NCI-H1105 (cell line): Measurements from ENCODE around the gene TTC39A.
"Not testable (repeated sequence)": the region's sequence is repeated elsewhere in the genome, so short reads cannot be mapped to it uniquely, and the experiment has no call there.

Experiments used
- DNase-seq: peaks from one replicate; lab custom pipeline; 2025; lab: John Stamatoyannopoulos, UW

TTC39A gene

GRCh38 chr1:51266791-51267190 lies 63.6 kb downstream of the TTC39A start:
- DNase-seq, result no peak

GRCh38 chr1:51266181-51266580 lies 64.2 kb downstream of the TTC39A start:
- no peak for DNase-seq

GRCh38 chr1:51265618-51266017 lies 64.7 kb downstream of the TTC39A start:
- DNase-seq, result no peak

GRCh38 chr1:51264451-51264850 lies 65.9 kb downstream of the TTC39A start:
- no peak for DNase-seq

- no peak for DNase-seq
Observed at GRCh38 chr1:51263147-51263877, 67.0 kb downstream of the TTC39A start.

DNA sequence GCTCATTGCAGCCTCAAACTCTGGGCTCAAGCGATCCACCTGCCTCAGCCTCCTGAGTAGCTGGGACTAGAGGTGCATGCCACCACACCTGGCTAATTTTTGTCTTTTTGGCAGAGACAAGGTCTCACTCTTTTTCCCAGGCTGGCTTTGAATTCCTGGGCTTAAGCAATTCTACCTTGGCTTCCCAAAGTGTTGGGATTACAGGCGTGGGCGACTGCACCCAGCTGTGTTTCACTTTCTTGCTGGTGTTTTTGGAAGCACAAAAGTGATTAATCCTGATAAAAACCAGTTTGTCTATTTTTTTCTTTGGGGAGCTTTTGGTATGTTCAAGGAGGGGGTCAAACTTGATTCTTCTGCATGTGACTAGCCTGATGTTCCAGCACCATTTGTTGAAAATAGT lies 75.0 kb downstream of the TTC39A start:
- DNase-seq, result no peak

DNA sequence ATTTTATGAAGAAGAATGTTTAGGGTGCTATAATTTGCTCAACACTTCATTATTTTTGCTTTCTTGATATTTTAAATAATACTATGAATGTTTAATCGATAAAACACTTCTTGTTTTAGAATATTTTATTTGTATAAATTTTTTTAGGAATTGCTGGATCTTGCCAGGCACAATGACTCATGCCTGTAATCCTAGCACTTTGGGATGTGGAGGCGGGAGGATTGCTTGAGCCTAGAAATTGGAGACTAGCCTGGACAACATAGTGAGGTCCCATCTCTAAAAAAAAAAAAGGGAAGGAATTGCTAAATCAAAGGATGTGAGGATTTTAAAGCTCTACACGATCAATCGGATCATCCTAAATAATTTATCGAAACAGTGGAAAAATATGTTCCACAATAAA lies 76.7 kb downstream of the TTC39A start:
- DNase-seq, result no peak

DNA sequence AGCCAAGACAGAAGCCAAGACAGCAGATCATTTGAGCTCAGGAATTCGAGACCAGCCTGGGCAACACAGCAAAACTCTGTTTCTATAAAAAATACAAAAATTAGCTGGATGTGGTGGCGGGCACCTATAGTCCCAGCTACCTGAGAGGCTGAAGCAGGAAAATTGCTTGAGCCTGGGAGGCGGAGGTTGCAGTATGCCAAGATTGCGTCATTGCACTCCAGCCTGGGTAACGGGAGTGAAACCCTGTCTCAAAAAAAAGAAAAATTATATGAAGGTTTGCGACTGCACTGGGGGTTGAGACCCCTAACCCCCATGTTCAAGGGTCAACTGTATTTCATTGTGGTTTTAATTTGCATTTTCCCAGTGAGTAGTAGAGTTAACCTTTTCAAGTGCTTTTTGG lies 78.0 kb downstream of the TTC39A start:
- no peak for DNase-seq

DNA sequence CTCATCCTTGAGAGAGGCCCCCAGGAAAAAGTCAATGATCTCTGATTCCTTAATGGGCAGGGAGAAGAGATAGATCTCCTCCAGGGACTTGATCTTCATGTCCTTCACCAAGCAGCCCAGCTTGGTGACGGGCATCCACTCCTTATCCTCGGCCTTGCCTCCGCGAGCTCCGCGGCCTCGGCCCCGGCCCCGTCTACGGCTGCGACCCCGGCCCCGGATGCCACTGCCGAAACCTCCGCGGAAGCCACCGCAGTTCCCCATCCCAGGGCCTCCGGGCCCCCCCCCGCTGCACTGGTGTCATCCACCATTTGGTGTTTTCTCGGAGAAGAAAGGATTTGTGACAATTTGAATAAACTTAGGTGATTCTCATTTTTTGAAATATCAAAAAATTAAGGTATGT lies 79.2 kb downstream of the TTC39A start:
- not testable (repeated sequence) for DNase-seq

GRCh38 chr1:51250729-51251128 lies 79.6 kb downstream of the TTC39A start:
- not testable (repeated sequence) for DNase-seq

GRCh38 chr1:51249445-51249844 lies 80.9 kb downstream of the TTC39A start:
- DNase-seq, result no peak

DNA sequence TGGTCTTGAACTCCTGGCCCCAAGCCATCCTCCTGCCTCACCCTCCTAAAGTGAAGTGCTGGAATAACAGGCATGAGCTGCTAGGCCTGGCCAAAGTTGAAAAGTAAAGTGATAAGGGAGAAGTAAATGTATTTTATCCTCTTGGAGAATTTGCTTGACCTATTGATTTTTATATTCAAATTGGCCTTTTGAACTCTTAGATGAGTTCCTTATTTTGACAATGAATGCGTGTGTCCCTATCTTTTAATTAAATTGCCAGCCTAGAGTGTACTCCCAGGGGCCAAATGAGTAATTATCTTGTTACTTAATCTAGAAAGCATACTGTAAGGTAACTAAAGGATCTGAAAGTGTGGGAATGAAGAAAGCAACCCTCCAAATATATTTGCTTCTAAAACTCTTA lies 82.9 kb downstream of the TTC39A start:
- DNase-seq, result no peak

DNA sequence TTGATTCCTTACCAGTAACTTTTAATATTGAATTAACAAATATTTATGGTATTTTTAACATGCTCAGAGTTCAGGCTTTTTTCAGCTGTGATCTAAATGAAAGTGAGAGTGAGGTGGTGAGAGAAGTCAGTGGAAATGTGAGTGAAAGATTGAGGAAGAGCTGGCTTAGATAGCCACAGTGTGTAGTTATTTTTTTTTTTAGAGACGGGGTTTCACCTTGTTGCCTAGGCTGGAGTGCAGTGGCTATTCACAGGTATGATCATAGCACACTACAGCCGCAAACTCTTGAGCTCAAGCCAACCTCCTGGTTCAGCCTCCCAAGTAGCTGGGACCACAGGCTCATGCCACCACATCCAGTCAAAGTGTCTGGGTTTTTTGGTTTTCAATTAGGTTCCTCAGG lies 83.3 kb downstream of the TTC39A start:
- DNase-seq, result no peak

GRCh38 chr1:51242546-51242945 lies 87.8 kb downstream of the TTC39A start:
- DNase-seq, result no peak

DNA sequence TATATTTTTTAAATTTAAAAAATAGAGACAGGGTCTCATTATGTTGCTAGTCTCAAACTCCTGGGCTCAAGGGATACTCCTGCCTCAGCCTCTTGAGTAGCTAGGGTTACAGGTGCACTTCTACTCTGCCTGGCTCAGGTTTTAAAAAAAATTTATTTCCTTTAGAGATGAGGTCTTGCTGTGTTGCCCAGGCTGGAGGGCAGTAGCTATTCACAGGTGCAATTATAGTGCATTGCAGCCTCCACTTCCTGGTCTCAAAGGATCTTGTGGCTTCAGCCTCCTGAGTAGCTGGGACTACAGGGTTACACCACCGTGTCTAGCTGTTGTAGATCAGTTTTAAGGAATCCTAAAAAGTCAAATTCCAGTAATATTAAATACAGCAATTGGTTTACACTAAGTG lies 89.2 kb downstream of the TTC39A start:
- no peak for DNase-seq

DNA sequence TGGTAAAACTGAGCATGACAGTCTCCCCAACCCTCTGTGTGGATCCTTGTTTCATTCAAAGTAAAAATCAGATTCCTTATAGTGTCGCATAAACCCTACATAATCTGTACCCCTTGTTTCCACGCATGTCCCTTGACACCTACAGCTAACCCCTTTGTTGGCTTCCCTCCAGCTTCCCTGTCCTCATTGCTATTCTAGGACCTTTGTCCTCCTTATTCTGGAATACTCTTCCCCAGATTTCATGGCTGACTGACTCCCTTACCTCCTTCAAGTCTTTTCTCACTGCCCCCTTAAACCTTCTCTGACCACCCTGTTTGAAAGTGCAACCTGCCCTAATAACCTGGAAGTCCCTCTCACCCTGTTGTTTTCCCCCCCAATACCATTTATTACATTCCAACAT lies 90.3 kb downstream of the TTC39A start:
- no peak for DNase-seq

- no peak for DNase-seq
Observed at GRCh38 chr1:51238034-51238403, 92.3 kb downstream of the TTC39A start.

- DNase-seq, result no peak
Observed at GRCh38 chr1:51237351-51238033, 92.9 kb downstream of the TTC39A start.
